H1 (cell line): ENCODE data around the gene EBF3. TPM values are rescaled to one million over a fixed set of nuclear protein-coding genes. Genes with fewer than 3 reads are reported as not detected.

Experiments used
- BRCA1 ChIP-seq: IDR thresholded peaks from 2 replicates; pipeline ENCODE4 v1.6.1; 2012; ENCODE audit warnings: low read depth, low read length, improper control_type of control experiment
- CHD7 ChIP-seq: fragments of 300-600 bp; sonication (generic); IDR thresholded peaks from 2 replicates; pipeline ENCODE4 v1.7.1; 2012; ENCODE audit warnings: low read length, moderate library complexity, mild to moderate bottlenecking, inconsistent platforms; ENCODE audit not compliant: insufficient replicate concordance
- KDM4A ChIP-seq: IDR thresholded peaks from one replicate; pipeline ENCODE4 v1.7.1; 2012; ENCODE audit warnings: low read depth, mild to moderate bottlenecking, moderate library complexity, low read length, inconsistent platforms; ENCODE audit not compliant: severe bottlenecking
- KDM5A ChIP-seq: fragments of 200-600 bp; IDR thresholded peaks from 2 replicates; pipeline ENCODE4 v1.7.1; 2012; ENCODE audit warnings: mild to moderate bottlenecking, low read length, inconsistent platforms, mixed read lengths
- MAX ChIP-seq: IDR thresholded peaks from 2 replicates; pipeline ENCODE4 v1.6.1; 2012; ENCODE audit warnings: inconsistent platforms
- POLR2A ChIP-seq, 2 experiments: IDR thresholded peaks; 1 replicate in 1 of 2; 2 replicates in 1 of 2; pipeline ENCODE4 v1.6.1; 2011; ENCODE audit warnings: low read depth in 2 of 2, low read length in 2 of 2, mild to moderate bottlenecking in 2 of 2; ENCODE audit errors: control extremely low read depth in 1 of 2
- RFX5 ChIP-seq: IDR thresholded peaks from 2 replicates; pipeline ENCODE4 v1.6.1; 2011; ENCODE audit warnings: low read depth, low read length, improper control_type of control experiment, borderline replicate concordance
- SUZ12 ChIP-seq: fragments of 200-600 bp; sonication (generic); IDR thresholded peaks from 2 replicates; pipeline ENCODE4 v1.6.1; 2012; ENCODE audit warnings: mild to moderate bottlenecking, inconsistent platforms, low read length, moderate library complexity, mixed read lengths
- TAF1 ChIP-seq: IDR thresholded peaks from 2 replicates; pipeline ENCODE4 v1.6.1; 2011; ENCODE audit warnings: mild to moderate bottlenecking, low read depth, low read length
- USF2 ChIP-seq: IDR thresholded peaks from 2 replicates; pipeline ENCODE4 v1.6.1; 2011; ENCODE audit warnings: low read length, improper control_type of control experiment
- polyA plus RNA-seq, 7 experiments: library from polyadenylated mRNA; depleted of rRNA in 3 of 7; stranded (reverse) in 5 of 7; unstranded in 2 of 7; fragments of >200 nt in 5 of 7; fragments of 200-250 nt in 2 of 7; gene quantifications; 1 replicate in 5 of 7; 2 replicates in 1 of 7; 4 replicates in 1 of 7; pipeline versions ENCODE4 v1.2.1 to v1.2.3, GENCODE V29; 2011 to 2013; ENCODE audit warnings: missing spikeins in 2 of 7, mixed read lengths in 2 of 7
- total RNA-seq: library from RNA; stranded (reverse); fragmentation: NEBNext Ultra II Directional; extraction: Animal tissue kit (Norgen Biotek cat#: 25700); gene quantifications from 2 replicates; pipeline ENCODE4 v1.2.1, GENCODE V29; 2021

EBF3 gene
- total and polyA plus RNA-seq, 2 of the 8 experiments (the other 6 are each of a cell fraction or from before 2014, with no cell fraction given), result 0.08 to 0.26 TPM

- no peak for TF ChIP-seq CHD7
- TF ChIP-seq USF2, result no peak
- TF ChIP-seq TAF1, result no peak
- no peak for TF ChIP-seq BRCA1
- no peak for TF ChIP-seq KDM4A
- no peak for TF ChIP-seq MAX
- TF ChIP-seq KDM5A, result no peak
- no peak for TF ChIP-seq POLR2A (IDR thresholded peaks at IDR 0.05; ENCODE audit: control extremely low read depth in 1 of 2, low read depth in 2 of 2, low read length in 2 of 2)
- TF ChIP-seq SUZ12, result no peak
- TF ChIP-seq RFX5, result no peak
Observed at GRCh38 chr10:129868449-129869035, 95.5 kb downstream of the EBF3 start (continued).
